GM21515 (cell line): ENCODE measurements around the gene NAA16.
"Not testable (repeated sequence)": the region's sequence is repeated elsewhere in the genome, so short reads cannot be mapped to it uniquely, and the experiment has no call there.

Experiments
- ATAC-seq: cut with Tn5 transposase; IDR thresholded peaks from one replicate; pipeline ENCODE4 v1.9.1; 2021; ENCODE audit not compliant: unreplicated experiment

NAA16 gene

GRCh38 chr13:41403983-41404382 lies 92.9 kb downstream of the NAA16 start:
- ATAC-seq, result no peak

GRCh38 chr13:41405367-41405766 lies 94.3 kb downstream of the NAA16 start:
- no peak for ATAC-seq

- no peak for ATAC-seq
Observed at GRCh38 chr13:41407380-41407779, 96.3 kb downstream of the NAA16 start.

- ATAC-seq, result no peak
Observed at GRCh38 chr13:41408121-41408520, 97.1 kb downstream of the NAA16 start.

- ATAC-seq, result no peak
Observed at GRCh38 chr13:41408746-41409145, 97.7 kb downstream of the NAA16 start.

- ATAC-seq, result no peak
Observed at GRCh38 chr13:41409611-41410010, 98.5 kb downstream of the NAA16 start.

GRCh38 chr13:41411060-41411459 lies 100.0 kb downstream of the NAA16 start:
- ATAC-seq, result no peak

GRCh38 chr13:41411522-41411921 lies 100.5 kb downstream of the NAA16 start:
- no peak for ATAC-seq

GRCh38 chr13:41413872-41414271 lies 102.8 kb downstream of the NAA16 start:
- ATAC-seq, result no peak

- ATAC-seq, result no peak
Observed at GRCh38 chr13:41416276-41416675, 105.2 kb downstream of the NAA16 start.

- no peak for ATAC-seq
Observed at GRCh38 chr13:41418027-41418426, 107.0 kb downstream of the NAA16 start.

- no peak for ATAC-seq
Observed at GRCh38 chr13:41418731-41419130, 107.7 kb downstream of the NAA16 start.

GRCh38 chr13:41419206-41419605 lies 108.1 kb downstream of the NAA16 start:
- no peak for ATAC-seq

GRCh38 chr13:41420146-41420545 lies 109.1 kb downstream of the NAA16 start:
- ATAC-seq, result no peak

GRCh38 chr13:41421330-41421729 lies 110.3 kb downstream of the NAA16 start:
- not testable (repeated sequence) for ATAC-seq

GRCh38 chr13:41421983-41422382 lies 110.9 kb downstream of the NAA16 start:
- ATAC-seq, result not testable (repeated sequence)

- ATAC-seq, result not testable (repeated sequence)
Observed at GRCh38 chr13:41423259-41423658, 112.2 kb downstream of the NAA16 start.

- ATAC-seq, result not testable (repeated sequence)
Observed at GRCh38 chr13:41424675-41425074, 113.6 kb downstream of the NAA16 start.

GRCh38 chr13:41426047-41426446 lies 115.0 kb downstream of the NAA16 start:
- no peak for ATAC-seq
